HG02852 (cell line): ENCODE data around the gene B4GALT2.

Experiments
- ATAC-seq: cut with Tn5 transposase; IDR thresholded peaks from one replicate; pipeline ENCODE4 v1.9.1; 2021; ENCODE audit warnings: mild to moderate bottlenecking, moderate library complexity; ENCODE audit not compliant: unreplicated experiment

The B4GALT2 gene

DNA sequence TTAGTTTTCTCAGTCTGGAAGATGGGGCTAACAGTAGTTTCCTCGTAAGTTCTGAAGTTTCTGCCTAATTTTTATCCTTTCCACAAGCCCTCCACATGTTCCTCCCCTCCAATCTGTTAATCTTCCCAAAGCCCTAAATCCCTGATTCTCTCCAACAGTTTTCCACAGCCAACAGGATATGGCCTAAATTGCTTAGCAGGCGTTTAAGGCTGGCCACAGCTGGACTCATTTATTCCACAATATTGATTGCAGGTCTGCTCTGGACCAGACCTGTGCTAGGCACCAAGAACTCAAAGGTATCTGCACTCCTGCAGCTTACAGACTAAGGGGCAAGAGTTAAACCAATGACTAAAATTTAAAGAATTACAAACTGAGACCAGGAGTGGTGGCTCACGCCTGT lies 48.3 kb downstream of the B4GALT2 start:
- ATAC-seq = no peak

DNA sequence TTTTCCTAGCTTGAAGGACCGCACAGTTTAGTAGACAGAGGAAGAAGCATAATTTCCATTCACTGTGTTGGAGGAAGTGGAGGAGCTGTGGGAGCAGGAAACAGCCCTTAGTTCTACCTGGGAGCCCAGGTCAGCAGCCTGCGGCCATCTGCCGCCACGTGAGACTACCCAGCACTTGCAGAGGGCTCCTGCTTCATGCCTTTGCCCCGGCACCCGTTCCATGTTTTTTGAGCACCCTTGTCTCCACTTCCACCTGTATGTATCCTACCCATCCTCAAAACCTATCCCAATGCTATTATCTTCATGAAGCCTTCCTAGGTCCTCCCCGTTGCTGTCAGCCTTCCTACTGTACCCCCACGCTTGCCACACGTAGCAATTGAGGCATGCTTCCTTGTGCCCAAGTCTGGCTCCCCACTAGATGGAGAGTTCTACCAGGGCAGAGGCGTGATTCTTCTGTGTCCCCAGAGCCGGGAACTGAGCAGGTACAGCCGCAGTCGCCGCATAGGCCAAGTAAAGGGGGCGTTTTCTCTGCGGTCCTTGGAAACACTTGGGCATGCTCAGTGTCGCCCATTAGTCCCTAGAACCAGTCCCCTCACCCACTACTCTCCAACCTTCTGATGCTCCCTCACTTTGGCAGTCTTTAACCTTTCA lies 50.4 kb downstream of the B4GALT2 start:
- peak; percentile 21 for ATAC-seq

DNA sequence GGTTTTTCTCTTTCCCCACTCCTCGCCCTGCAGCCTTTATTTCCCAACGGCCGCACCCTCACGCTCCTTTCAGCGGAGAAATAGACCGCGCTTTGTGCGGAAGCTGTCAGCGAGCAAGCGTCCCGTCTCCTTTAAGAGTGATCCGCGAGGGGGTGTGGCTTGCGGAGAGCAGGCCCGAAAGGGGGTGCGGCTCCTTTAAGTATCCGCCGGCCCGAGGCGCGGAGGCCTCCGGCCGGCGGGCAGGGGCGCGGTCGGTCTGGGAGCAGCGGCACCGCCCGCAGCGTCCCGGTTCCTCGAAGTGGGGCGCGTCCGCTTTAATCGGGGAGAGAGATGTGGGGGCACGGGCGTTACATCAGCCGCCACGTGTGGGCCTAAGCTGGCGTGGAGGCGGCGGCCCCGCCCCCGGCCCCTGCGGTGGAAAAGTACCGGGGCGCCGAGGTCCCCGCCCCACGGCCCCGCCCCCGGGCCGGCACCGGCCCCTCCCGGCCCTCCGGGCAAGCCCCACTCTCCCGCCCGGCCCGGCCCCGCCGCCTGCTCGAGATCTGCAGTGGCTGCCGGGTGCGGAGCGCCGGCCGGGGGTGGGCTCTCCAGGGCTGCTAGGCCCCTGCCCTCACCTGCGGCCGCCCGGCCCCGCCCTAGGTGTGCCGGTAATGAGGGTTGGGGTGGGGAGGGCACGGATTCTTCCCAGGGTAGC lies 51.0 kb downstream of the B4GALT2 start:
- peak; percentile 76 for ATAC-seq

DNA sequence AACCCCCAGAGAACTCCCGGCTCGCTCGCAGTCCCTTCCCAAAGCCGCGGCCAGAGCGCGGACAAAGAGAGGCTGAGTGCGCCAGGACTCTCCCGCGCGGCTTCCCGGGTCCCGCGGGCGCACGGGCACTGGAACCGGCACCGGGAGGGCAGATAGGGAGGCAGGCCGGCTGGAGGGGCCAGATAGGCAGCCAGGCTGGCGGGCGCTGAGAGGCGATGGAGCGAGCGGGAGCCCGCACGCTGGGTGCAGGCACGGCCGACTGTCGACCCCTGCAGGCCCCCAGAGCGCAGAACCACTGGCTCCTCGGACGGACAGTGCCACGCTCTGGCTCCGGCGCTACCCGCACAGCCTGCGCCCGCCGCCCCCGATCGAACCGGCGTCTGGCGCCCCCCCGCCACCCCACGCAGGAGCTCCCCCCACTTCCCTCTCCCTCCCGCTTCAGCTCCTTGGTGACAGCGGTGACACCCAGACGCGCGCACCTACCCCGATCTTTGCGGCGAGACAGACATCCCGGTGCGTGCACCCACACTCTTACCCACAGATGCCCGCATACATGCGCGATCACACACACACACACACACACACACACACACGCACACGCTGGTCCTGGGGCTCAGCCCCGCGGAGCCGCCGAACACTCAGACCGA lies 51.7 kb downstream of the B4GALT2 start:
- ATAC-seq = peak; percentile 19

DNA sequence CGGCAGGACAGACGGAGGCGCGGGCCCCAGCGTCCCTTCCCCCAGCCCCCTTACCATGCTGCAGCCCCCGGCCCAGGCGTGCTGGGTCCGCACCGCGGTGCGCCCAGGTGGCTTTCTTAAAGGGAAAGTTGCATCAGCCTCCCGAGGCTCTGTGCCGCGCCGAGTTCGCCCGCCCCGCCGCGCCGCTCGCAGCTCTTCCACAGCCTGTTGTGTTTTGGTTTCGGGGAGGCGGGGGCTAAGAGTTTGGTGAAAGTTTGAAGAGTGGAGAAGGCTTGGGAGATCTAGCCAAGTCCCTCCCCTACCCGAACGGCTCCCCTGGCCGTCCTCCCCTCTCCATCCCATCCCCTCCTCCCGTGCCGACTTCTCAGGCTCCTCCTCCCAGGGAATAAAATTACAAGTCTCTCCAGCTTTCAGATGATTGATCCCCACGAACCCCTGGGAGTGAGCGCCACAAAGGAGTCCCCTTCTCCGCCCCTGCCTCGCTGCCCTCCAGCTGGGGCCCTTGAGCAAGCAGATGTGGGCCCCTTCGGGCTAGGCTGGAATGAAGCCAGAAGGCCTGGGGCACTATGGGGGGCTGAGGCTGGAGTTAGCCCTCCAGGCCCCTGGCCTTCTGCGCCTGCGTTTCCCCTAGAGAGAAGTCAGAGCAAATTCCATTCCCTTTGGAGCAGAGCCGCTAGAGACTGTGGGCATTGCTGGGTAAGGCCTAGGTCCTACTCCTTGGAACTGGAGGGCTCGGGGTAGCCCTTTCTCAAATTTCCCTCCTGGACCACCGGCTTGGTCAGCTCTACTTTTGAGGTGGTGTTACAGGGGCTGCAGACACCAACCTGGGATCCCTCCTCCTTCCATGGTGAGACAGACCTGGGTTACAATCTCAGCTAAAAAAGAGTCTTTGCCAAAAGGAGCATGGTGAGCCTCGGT lies 52.5 kb downstream of the B4GALT2 start, which contains the start of gene SLC6A9:
TSS of gene SLC6A9 (minus strand) at position 211 of the 918 bp plus-strand sequence. CDS start 7,185 bp downstream, outside the sequence.
- no peak for ATAC-seq

DNA sequence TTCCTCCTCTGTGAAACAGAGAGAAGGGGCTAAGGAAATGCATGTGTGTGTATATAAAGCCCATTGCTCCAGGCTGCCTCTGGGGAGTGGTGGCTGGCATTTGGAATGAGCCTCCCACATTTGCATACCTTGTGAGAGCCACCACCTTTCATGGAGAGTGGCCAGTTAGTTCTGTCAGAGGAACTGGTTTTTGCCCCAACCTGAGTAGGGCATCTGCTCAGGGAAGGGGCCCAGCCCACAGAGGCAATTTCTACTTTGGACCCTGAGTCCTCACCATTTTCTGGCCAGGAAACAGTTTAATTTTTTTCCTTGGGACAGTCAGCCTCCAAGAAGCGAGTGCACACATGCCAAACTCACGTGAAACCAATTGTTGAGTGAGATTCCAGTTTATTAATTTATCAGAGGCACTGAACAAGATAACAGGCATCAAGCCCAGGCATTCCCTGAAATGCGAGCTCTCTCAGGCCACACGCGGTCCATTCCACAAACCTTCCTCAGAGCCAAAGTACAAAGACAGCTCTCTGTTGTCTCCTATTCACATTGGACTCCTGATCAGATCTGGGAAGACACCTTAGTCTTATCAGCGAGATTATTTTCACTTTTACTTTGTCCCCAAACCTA lies 53.3 kb downstream of the B4GALT2 start:
- ATAC-seq = no peak

DNA sequence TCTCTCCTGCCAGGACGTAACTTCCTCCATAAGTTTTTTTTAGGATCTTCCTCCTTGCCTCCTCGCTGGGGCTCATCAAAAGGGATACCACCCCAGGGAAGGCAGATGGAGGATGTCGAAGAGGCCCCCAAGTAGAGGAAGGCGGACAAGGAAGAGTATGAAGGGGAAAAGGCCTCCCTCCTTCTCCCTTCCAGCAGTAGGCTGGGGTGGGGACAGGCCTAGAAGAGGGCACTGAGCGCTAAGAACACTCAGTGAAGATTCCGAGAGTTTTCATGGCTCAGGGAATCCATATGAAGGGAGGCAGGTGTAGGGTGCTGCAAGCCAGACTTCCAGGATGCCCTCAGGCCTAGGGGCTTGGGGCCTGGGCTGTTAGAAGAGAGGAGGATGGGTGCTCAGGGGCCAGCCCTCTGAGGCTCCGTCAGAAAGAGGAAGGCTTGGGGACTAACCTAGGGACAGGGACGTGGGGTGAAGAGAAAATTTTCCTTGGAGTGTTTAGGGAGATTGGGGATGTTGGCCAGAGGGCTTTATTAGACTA lies 54.1 kb downstream of the B4GALT2 start:
- no peak for ATAC-seq

DNA sequence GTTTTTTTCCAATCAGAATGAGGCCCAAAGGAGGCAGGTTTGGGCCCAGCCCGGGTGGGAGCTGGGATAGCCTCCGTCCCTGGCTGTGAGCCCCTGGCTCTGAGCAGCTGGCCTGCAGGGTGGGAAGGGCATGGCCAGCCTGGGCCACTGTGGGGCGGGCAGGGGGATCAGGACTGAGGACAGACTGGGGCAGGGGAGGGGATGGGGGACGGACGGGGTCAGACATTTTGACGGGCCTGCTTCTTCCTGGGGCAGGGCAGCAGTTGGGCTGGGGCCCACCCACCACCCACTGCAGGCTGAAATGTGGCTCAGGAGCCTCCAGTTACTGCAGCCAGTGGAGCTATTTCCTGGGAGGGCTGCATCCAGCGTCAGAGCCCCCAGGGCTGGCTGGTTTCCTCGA lies 54.7 kb downstream of the B4GALT2 start:
- ATAC-seq = no peak

DNA sequence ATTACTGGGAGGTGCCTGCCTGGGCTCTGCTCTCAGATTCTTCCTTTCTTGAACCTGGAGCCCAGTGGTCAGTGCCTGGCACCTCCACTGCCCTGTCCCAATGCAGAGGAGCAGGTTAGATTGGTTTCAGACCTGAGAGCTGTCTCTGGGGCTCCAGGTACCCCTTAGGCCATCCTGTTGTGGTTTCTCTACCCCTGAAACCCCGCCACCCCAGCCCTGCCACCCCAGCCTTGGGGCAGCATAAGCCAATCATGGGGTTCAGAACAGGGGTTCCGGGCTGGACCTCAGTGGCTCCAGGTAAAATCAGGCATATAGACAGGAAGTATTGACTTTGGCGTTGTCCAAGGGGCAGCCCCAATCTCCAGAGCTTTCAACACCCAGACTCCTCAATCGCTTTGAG lies 55.4 kb downstream of the B4GALT2 start:
- ATAC-seq = no peak

DNA sequence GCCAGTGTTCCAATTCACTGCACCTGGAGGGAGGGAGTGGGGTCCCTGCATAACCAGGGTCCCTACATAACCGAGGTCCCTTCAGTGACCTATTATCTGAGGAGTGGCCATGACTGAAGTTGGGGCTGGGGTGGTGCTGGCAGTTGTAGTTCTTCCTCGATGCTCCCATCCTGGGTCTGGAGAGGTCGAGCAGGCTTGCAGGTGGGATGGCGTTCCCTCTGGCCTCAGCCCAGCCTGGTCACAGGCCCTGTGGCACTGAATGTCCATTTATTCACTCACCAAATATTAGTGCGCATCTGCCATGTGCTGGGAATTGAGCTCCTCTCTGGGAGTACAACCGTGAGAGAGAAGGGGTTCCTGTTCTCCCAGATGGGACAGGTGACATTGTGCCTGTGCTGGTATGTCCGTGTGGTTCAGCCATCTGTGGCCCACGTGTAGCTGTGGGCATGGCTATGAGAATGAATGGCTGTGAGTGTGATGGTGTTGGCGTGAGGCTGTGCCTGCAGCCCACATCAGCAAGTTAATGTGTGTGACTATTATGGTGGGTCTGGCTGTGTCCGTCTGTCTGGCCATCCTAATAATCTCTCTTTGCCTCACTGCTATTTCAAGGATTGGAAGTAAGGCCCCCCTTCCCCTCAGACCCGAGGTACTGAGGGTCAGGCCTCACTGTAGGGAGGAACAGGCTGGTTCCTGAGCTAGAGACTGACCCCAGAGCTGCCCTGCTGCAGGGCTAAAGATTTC lies 56.1 kb downstream of the B4GALT2 start:
- no peak for ATAC-seq

DNA sequence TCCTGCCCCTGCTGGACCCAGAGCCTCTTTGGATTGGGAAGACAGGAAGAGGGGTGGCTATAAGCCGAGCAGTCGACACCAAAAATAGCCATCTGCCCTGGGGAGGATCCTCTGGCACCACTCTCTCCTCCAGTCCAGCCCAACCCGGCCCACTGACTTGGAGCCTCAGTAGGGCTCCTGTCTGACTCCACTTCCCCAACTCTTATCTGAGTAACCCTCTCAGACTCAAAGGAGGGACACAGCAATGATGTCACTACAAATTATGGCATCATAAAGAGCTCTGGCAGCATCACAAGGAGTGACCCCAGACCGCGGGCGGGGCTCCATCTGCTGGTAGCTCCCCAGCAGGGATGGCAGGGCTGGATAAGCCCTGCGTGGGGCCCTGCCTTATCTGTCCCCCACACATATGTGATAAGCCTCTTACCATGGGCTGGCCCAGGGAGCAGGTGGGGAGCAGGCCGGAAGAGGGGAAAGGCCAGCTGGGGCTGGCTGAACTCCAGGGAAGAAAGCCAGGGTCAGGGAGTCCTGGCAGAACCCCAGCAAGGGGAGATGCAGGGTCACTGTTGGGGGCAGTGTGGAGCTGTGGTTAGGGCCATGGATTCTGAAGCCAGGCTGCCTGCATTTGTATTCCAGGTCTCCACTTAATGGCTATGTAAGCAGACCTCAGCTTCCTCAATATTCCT lies 56.9 kb downstream of the B4GALT2 start:
- ATAC-seq = no peak

DNA sequence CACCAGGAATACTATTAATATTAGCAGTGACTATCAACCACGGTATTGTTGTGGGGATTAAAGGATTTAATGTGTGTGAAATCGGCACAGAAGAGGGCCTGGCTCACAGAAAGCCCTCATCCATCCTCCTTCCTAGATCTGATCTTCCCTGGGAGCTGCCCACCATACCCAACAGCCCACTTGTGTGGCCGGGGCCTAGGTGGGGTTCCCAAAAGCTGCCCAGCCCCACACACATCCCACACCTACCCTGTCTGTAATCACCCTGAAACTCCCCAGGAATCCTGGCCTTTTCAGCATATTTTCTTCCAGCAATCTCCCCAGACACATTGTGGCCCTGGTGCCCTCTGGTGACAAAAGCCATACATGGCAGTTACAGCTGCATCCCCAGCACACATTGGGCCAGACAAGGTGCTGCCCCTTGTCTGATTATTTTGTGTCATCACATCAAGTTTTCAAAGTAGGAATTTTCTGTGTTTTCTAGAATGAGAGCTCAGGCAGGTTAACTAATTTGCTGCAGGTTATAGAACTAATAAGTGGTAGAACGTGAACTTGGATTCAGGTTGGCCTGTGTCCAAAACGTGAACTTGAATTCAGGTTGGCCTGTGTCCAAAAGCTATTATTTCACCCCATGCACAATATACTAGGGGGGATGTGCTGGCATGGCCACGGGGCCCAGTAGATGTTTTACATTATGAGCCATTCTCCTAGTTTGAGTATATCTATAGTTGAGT lies 57.6 kb downstream of the B4GALT2 start:
- ATAC-seq = no peak

DNA sequence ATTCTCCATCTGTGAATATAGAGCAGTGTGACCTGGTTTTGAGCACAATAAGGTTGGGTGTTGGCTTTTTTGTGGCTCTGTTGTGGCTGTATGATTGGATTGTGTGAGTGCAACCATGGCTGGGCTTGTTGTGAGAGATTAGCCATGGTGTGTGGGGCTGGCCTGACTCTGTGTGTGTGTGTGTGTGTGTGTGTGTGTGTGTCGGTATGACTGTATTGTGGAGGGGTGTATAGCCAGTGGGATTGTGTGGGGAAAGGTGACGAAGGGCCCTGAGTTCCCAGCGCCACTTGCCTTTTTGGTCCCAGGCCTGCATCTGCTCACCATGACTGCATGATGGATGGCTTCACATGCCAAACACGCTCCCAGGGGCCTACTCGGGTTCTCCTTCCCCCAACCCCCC lies 58.1 kb downstream of the B4GALT2 start:
- ATAC-seq = no peak

DNA sequence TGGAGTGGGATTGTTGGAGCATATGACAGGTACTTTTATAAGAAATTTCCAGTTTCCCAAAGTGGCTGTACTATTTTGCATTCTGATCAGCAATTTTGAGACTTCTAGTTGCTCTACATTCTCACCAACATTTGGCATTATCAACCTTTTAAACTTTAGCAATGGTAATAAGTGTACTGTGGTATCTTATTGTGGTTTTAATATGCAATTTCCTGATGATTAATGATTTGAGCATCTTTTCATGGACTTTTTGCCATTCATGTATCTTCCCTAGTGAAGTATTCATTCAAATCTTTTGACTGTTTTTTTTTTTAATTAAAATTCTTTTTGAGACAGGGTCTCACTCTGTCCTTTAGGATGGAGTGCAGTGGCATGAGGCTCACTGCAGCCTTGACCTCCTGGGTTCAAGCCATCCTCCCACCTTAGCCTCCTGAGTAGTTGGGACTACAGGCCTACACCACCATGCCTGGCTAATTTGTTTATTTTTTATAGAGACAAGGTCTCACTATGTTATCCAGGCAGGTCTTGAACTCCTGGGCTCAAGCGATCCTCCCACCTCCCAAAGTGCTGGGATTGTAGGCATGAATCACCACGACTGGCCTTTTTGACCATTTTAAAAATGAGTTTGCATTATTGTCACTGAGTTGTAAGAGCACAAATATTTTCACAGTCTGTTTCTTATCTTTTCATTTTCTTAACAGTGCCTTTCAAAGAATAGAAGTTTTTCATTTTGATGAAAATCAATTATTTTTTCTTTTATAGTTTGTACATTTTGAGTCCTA lies 60.1 kb downstream of the B4GALT2 start:
- no peak for ATAC-seq

DNA sequence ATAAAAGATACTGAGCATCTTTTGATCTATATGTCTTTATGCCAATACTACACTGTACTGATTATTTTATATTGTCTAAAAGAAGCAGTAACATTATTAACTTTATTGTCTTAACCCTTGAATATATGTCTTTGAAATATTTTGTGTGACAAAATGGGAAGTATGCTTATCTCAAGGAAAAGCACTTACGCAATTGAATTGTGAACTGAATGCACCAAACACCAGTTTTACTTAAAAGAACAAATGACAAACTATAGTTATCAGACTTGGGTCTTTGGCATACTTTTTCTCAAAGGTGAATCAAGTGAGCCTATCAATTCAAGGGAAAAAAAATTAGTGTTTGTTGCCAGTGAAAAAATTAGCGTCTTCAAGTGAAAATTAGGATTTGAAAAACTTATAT lies 61.4 kb downstream of the B4GALT2 start:
- no peak for ATAC-seq
